Endothelial cell of umbilical vein (primary cell): ENCODE results near the gene DUOXA2. TPM values are rescaled to one million over a fixed set of nuclear protein-coding genes. Genes with fewer than 3 reads are reported as not detected.

Source experiments
- BruUV-seq: library from RNA; stranded (reverse); fragments of 400-500 nt; replicated peaks from 2 replicates; lab custom pipeline; 2021; lab: Mats Ljungman, UMichigan
- CTCF ChIA-PET: fragments of 300-600, 350-600 bp; sonication (Branson Sonifier 250); formaldehyde crosslinking; loops from one replicate; lab custom pipeline; 2021; ENCODE audit warnings: antibody characterized with exemption, inconsistent platforms; lab: Charles Lee
- POLR2A ChIA-PET: fragments of 300-600, 350-600 bp; sonication (Branson Sonifier 250); formaldehyde crosslinking; loops from one replicate; lab custom pipeline; 2021; ENCODE audit warnings: antibody characterized with exemption, inconsistent platforms; lab: Charles Lee
- DNase-seq: peaks from one replicate; pipeline ENCODE4 v3.0.0-alpha.2; 2011; ENCODE audit warnings: low read depth, low spot score
- FAIRE-seq: peaks from 2 replicates; lab custom pipeline; 2011; peaks lifted over from hg19 to GRCh38; lab: Jason Lieb, UNC
- H2AFZ ChIP-seq: 2 replicates; pipeline ENCODE4 v1.6.0; 2012; ENCODE audit warnings: low read depth, low read length, control low read depth, inconsistent platforms
- H3K27ac ChIP-seq: 2 replicates; pipeline ENCODE4 v1.5.1; 2011; ENCODE audit warnings: low read depth, mild to moderate bottlenecking, control low read depth, low read length, moderate library complexity; ENCODE audit not compliant: insufficient read depth
- H3K27me3 ChIP-seq, 2 experiments: 2 replicates each; pipeline versions ENCODE4 v1.6.0 to v1.6.1; 2011; ENCODE audit warnings: low read length in 2 of 2, mixed read lengths in 1 of 2; ENCODE audit not compliant: control insufficient read depth in 2 of 2, insufficient read depth in 2 of 2
- H3K36me3 ChIP-seq, 2 experiments: 2 replicates in 1 of 2; 3 replicates in 1 of 2; pipeline ENCODE4 v1.5.1; 2011; ENCODE audit warnings: low read length in 2 of 2, mild to moderate bottlenecking in 1 of 2, moderate library complexity in 1 of 2; ENCODE audit not compliant: control insufficient read depth in 2 of 2, insufficient read depth in 2 of 2; ENCODE audit errors: extremely low read depth in 1 of 2
- H3K4me1 ChIP-seq: 3 replicates; pipeline ENCODE4 v1.5.1; 2011; ENCODE audit warnings: mild to moderate bottlenecking, low read length; ENCODE audit not compliant: control insufficient read depth, insufficient read depth; ENCODE audit errors: extremely low read depth
- H3K4me2 ChIP-seq: 2 replicates; pipeline ENCODE4 v1.6.1; 2011; ENCODE audit warnings: low read length, control low read depth, mixed read lengths; ENCODE audit not compliant: insufficient read depth
- H3K4me3 ChIP-seq, 3 experiments: fragments of 200-600 bp in 1 of 3; sonication (generic), shearing (Covaris generic) in 1 of 3; replicated peaks in 1 of 3; 2 replicates each; pipeline ENCODE4 v1.5.1; 2011 to 2016; ENCODE audit warnings: control low read depth in 3 of 3, low read length in 3 of 3, mild to moderate bottlenecking in 2 of 3, inconsistent platforms in 1 of 3, low read depth in 1 of 3, moderate library complexity in 1 of 3; ENCODE audit not compliant: insufficient read depth in 1 of 3
- H3K79me2 ChIP-seq: 2 replicates; pipeline ENCODE4 v1.6.0; 2012; ENCODE audit warnings: low read length, inconsistent platforms; ENCODE audit not compliant: control insufficient read depth, insufficient read depth
- H3K9ac ChIP-seq: replicated peaks from 2 replicates; pipeline ENCODE3; 2011; ENCODE audit warnings: low read length, control low read depth; ENCODE audit not compliant: insufficient read depth; ENCODE audit errors: extremely low read depth
- H3K9me1 ChIP-seq: replicated peaks from 3 replicates; pipeline ENCODE4 v1.6.0; 2011; ENCODE audit warnings: mild to moderate bottlenecking, low read length; ENCODE audit not compliant: control insufficient read depth, insufficient read depth; ENCODE audit errors: extremely low read depth
- H3K9me3 ChIP-seq: replicated peaks from 2 replicates; pipeline ENCODE4 v1.5.1; 2012; ENCODE audit warnings: low read length, inconsistent platforms; ENCODE audit not compliant: control insufficient read depth, insufficient read depth
- H4K20me1 ChIP-seq: replicated peaks from 2 replicates; pipeline ENCODE3; 2011; ENCODE audit warnings: mild to moderate bottlenecking, low read length; ENCODE audit not compliant: control insufficient read depth, insufficient read depth; ENCODE audit errors: extremely low read depth
- EZH2 ChIP-seq: IDR thresholded peaks from 2 replicates; pipeline ENCODE4 v1.6.1; 2012; ENCODE audit warnings: borderline replicate concordance, low read depth, mild to moderate bottlenecking, moderate library complexity, low read length, inconsistent platforms; ENCODE audit not compliant: severe bottlenecking
- FOS ChIP-seq: IDR thresholded peaks from 2 replicates; pipeline ENCODE4 v1.6.1; 2011; ENCODE audit warnings: mild to moderate bottlenecking, low read length, moderate library complexity, borderline replicate concordance; ENCODE audit not compliant: insufficient read depth
- GATA2 ChIP-seq: IDR thresholded peaks from 2 replicates; pipeline ENCODE4 v1.7.0; 2011; ENCODE audit warnings: low read depth, mild to moderate bottlenecking, moderate library complexity, mixed read lengths, low read length; ENCODE audit not compliant: insufficient read length, insufficient read depth
- JUN ChIP-seq: IDR thresholded peaks from 2 replicates; pipeline ENCODE4 v1.6.1; 2011; ENCODE audit warnings: borderline replicate concordance, low read depth; ENCODE audit not compliant: insufficient read length, insufficient read depth
- MAX ChIP-seq: IDR thresholded peaks from 2 replicates; pipeline ENCODE4 v1.6.1; 2011; ENCODE audit not compliant: insufficient read depth, insufficient read length
- MYC ChIP-seq: IDR thresholded peaks from one replicate; pipeline ENCODE4 v1.6.1; 2011; ENCODE audit warnings: mild to moderate bottlenecking, low read depth, low read length
- POLR2A ChIP-seq: IDR thresholded peaks from 2 replicates; pipeline ENCODE4 v1.6.1; 2012; ENCODE audit warnings: low read depth, mild to moderate bottlenecking, control low read depth, low read length
- POLR2AphosphoS5 ChIP-seq: IDR thresholded peaks from 2 replicates; pipeline ENCODE4 v1.6.1; 2012; ENCODE audit warnings: low read depth, mild to moderate bottlenecking, control low read depth, low read length, moderate library complexity; ENCODE audit not compliant: insufficient read depth
- dilution Hi-C: fragments of 300-500 bp; cut with MboI; formaldehyde crosslinking; loops from one replicate; pipeline ENCODE4 v1.15.0; 2019; ENCODE audit warnings: low sequenced_read_pairs; ENCODE audit not compliant: extremely low pct_ligation_motif_present
- intact Hi-C: fragments of 100-400 bp; cut with micrococcal nuclease; formaldehyde crosslinking; loops from one replicate; pipeline ENCODE4 v1.10.0; 2022
- polyA plus RNA-seq, 4 experiments: library from polyadenylated mRNA; depleted of rRNA in 3 of 4; stranded (reverse) in 3 of 4; unstranded in 1 of 4; fragments of >200 nt; gene quantifications; 2 replicates each; pipeline versions ENCODE4 v1.2.1 to v1.2.3, GENCODE V29; 2011 to 2012; ENCODE audit warnings: missing spikeins in 1 of 4
- total RNA-seq: library from RNA; stranded (reverse); gene quantifications from 2 replicates; pipeline ENCODE4 v1.2.3, GENCODE V29; 2021
- TF ChIP-seq, protein P1 (sequence below), 2 donors: IDR thresholded peaks; 1 replicate in 1 of 2; 2 replicates in 1 of 2; pipeline ENCODE4 v1.5.1; 2011; ENCODE audit warnings: low read length in 2 of 2, mild to moderate bottlenecking in 2 of 2, moderate library complexity in 2 of 2, control low read depth in 1 of 2, inconsistent platforms in 1 of 2, low read depth in 1 of 2; ENCODE audit not compliant: insufficient read depth in 1 of 2; ENCODE audit errors: extremely low read depth in 1 of 2

The DUOXA2 gene
- total and polyA plus RNA-seq, 2 donors (not counting 3 experiments of a cell fraction or from before 2014, with no cell fraction given): not detected

- H4K20me1 ChIP-seq: no peaks in the 10 kb centered on the region
- H3K79me2 ChIP-seq: no peaks in the 10 kb centered on the region
- ChIA-PET CTCF (interaction anchor here (1.6 to 2.7 kb wide), 2 partner anchors 13 to 17 kb away, joined by 4 to 18 read pairs; no protein-coding TSS in a partner anchor), POLR2A (no interaction called here)
- no peak overlapping the region for H3K4me3 ChIP-seq
- FAIRE-seq (no peak), DNase-seq (no peak)
- H3K27me3 ChIP-seq: peaks cover 16 to 34% of the 10 kb centered on the region in 2 experiments
- intact Hi-C loops (no loop called here), dilution Hi-C loops (no loop called here)
- no peak overlapping the region for H3K9ac ChIP-seq
- TF ChIP-seq POLR2AphosphoS5 (no peak), POLR2A (no peak), MYC (no peak), JUN (no peak), GATA2 (no peak), MAX (no peak), FOS (no peak), EZH2 (no peak)
- TF ChIP-seq, protein P1, sequence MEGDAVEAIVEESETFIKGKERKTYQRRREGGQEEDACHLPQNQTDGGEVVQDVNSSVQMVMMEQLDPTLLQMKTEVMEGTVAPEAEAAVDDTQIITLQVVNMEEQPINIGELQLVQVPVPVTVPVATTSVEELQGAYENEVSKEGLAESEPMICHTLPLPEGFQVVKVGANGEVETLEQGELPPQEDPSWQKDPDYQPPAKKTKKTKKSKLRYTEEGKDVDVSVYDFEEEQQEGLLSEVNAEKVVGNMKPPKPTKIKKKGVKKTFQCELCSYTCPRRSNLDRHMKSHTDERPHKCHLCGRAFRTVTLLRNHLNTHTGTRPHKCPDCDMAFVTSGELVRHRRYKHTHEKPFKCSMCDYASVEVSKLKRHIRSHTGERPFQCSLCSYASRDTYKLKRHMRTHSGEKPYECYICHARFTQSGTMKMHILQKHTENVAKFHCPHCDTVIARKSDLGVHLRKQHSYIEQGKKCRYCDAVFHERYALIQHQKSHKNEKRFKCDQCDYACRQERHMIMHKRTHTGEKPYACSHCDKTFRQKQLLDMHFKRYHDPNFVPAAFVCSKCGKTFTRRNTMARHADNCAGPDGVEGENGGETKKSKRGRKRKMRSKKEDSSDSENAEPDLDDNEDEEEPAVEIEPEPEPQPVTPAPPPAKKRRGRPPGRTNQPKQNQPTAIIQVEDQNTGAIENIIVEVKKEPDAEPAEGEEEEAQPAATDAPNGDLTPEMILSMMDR (IDR thresholded peaks at IDR 0.05; ENCODE audit: extremely low read depth in 1 of 2, insufficient read depth in 1 of 2, low read depth in 1 of 2, low read length in 2 of 2): no peak
- H3K4me2 ChIP-seq: no peak overlapping the region
- H3K9me1 ChIP-seq: no peaks in the 10 kb centered on the region
- no peaks in the 10 kb centered on the region for H3K36me3 ChIP-seq
- H3K9me3 ChIP-seq: no peaks in the 10 kb centered on the region
- H3K4me1 ChIP-seq: no peaks in the 10 kb centered on the region
- no peak overlapping the region for H3K27ac ChIP-seq
- BruUV-seq: no TSS peak
- no peak overlapping the region for H2AFZ ChIP-seq
Measured at GRCh38 chr15:45105586-45105985, 8.5 kb upstream of the DUOXA2 start.
